ENCODE data around the gene ZDHHC11.
"Not testable (repeated sequence)": the region's sequence is repeated elsewhere in the genome, so short reads cannot be mapped to it uniquely, and the experiment has no call there.

- TF ChIP-seq CTCF, POLR2A (IDR thresholded peaks at IDR 0.05): not testable (repeated sequence)
Observed at GRCh38 chr5:778421-778820, 72.4 kb downstream of the ZDHHC11 start.
